CD8-positive, alpha-beta memory T cell (primary cell): Measurements from ENCODE around the gene PIEZO1. TPM values are rescaled to one million over a fixed set of nuclear protein-coding genes. Genes with fewer than 3 reads are reported as not detected.
A peak's percentile ranks its signal among the peaks of the same experiment; 100 is the strongest.

Source experiments
- CTCF ChIA-PET: fragments of 350-600 bp; sonication (Branson Sonifier 250); formaldehyde crosslinking; loops from one replicate; lab custom pipeline; 2021; ENCODE audit warnings: antibody characterized with exemption; lab: Charles Lee
- POLR2A ChIA-PET: fragments of 350-600 bp; sonication (Branson Sonifier 250); formaldehyde crosslinking; loops from one replicate; lab custom pipeline; 2021; ENCODE audit warnings: antibody characterized with exemption; lab: Charles Lee
- DNase-seq, 5 donors: peaks; one replicate each; pipeline versions ENCODE4 v3.0.0 to v3.0.0-alpha.2; 2020 to 2022; ENCODE audit warnings: mixed read lengths in 1 of 5
- H3K27ac ChIP-seq: one replicate; pipeline ENCODE4 v1.7.0; 2013; ENCODE audit warnings: low read depth, mild to moderate bottlenecking, low read length, moderate library complexity
- H3K27me3 ChIP-seq: 2 replicates; pipeline ENCODE4 v1.7.0; 2013; ENCODE audit warnings: low read length, mild to moderate bottlenecking; ENCODE audit not compliant: insufficient read depth, poor library complexity, severe bottlenecking
- H3K36me3 ChIP-seq: 2 replicates; pipeline ENCODE4 v1.7.0; 2013; ENCODE audit warnings: mild to moderate bottlenecking, low read length, moderate library complexity; ENCODE audit not compliant: insufficient read depth
- H3K4me1 ChIP-seq: 2 replicates; pipeline ENCODE4 v1.7.0; 2013; ENCODE audit warnings: mild to moderate bottlenecking, low read length, moderate library complexity; ENCODE audit not compliant: insufficient read depth
- H3K4me3 ChIP-seq: 2 replicates; pipeline ENCODE4 v1.7.0; 2013; ENCODE audit warnings: mild to moderate bottlenecking, low read length
- H3K9me3 ChIP-seq: 2 replicates; pipeline ENCODE4 v1.7.0; 2013; ENCODE audit warnings: mild to moderate bottlenecking, low read length
- H3K27ac Mint-ChIP-seq, 8 donors: one replicate each; pipeline ENCODE4 v1.8.0; 2020 to 2021; ENCODE audit warnings: mixed read lengths in 8 of 8, mild to moderate bottlenecking in 6 of 8, inconsistent platforms in 3 of 8, moderate library complexity in 3 of 8
- H3K27me3 Mint-ChIP-seq, 2 donors: one replicate each; pipeline ENCODE4 v1.8.0; 2020 to 2021; ENCODE audit warnings: mixed read lengths in 2 of 2, mild to moderate bottlenecking in 1 of 2, moderate library complexity in 1 of 2
- H3K36me3 Mint-ChIP-seq, 3 donors: one replicate each; pipeline ENCODE4 v1.8.0; 2020 to 2021; ENCODE audit warnings: mixed read lengths in 3 of 3, inconsistent platforms in 1 of 3, mild to moderate bottlenecking in 1 of 3
- H3K4me1 Mint-ChIP-seq, 3 donors: one replicate each; pipeline ENCODE4 v1.8.0; 2020 to 2021; ENCODE audit warnings: mixed read lengths in 3 of 3, inconsistent platforms in 1 of 3, mild to moderate bottlenecking in 1 of 3
- H3K4me3 Mint-ChIP-seq, 7 donors: one replicate each; pipeline ENCODE4 v1.8.0; 2020 to 2021; ENCODE audit warnings: mixed read lengths in 7 of 7, mild to moderate bottlenecking in 6 of 7, moderate library complexity in 4 of 7, inconsistent platforms in 2 of 7
- H3K9me3 Mint-ChIP-seq, 5 donors: one replicate each; pipeline ENCODE4 v1.8.0; 2020 to 2022; ENCODE audit warnings: mixed read lengths in 5 of 5, mild to moderate bottlenecking in 3 of 5, moderate library complexity in 2 of 5, inconsistent platforms in 1 of 5
- polyA plus RNA-seq: library from polyadenylated mRNA; unstranded; fragments of 300-500 nt; fragmentation: Illumina TruSeq; gene quantifications from one replicate; pipeline ENCODE4 v1.2.3, GENCODE V29; 2021
- total RNA-seq, 2 experiments: library from RNA; stranded (reverse); gene quantifications; one replicate each; pipeline ENCODE4 v1.2.3, GENCODE V29; 2021

PIEZO1 gene
- total and polyA plus RNA-seq, 3 experiments from 2014 or later, result 58.4 to 230 (median 215) TPM

- peaks cover 0 to 88% (median 5%) of the 10 kb centered on the region in 3 donors for H3K36me3 Mint-ChIP-seq
- no peaks in the 10 kb centered on the region for H3K9me3 ChIP-seq
- H3K27ac ChIP-seq, result no peak overlapping the region
- H3K4me3 Mint-ChIP-seq, result no peak overlapping the region
- no peaks in the 10 kb centered on the region for H3K4me1 ChIP-seq
- no peak overlapping the region for H3K4me3 ChIP-seq
- POLR2A ChIA-PET, result no interaction called here
- peaks cover 39% of the 10 kb centered on the region for H3K36me3 ChIP-seq
- no peaks in the 10 kb centered on the region for H3K27me3 ChIP-seq
- H3K9me3 Mint-ChIP-seq, result no peaks in the 10 kb centered on the region
- peaks cover 0 to 5% of the 10 kb centered on the region in 2 donors for H3K27me3 Mint-ChIP-seq
- no peak for DNase-seq
- H3K4me1 Mint-ChIP-seq, result no peaks in the 10 kb centered on the region
- CTCF ChIA-PET, result interaction anchor here (1.3 to 3.9 kb wide), 2 partner anchors 17 to 156 kb away, joined by 3 to 17 read pairs; no protein-coding TSS in a partner anchor
- peak overlapping the region in 1 of 8 donors; percentile 39 for H3K27ac Mint-ChIP-seq
Observed at GRCh38 chr16:88719933-88720296, 65.1 kb downstream of the PIEZO1 start.

GRCh38 chr16:88719267-88719932, 65.6 kb downstream of the PIEZO1 start:
- H3K36me3 Mint-ChIP-seq, result peaks cover 0 to 85% (median 5%) of the 10 kb centered on the region in 3 donors
- H3K27ac ChIP-seq, result no peak overlapping the region
- no peak for DNase-seq
- no peaks in the 10 kb centered on the region for H3K4me1 ChIP-seq
- no peaks in the 10 kb centered on the region for H3K4me1 Mint-ChIP-seq
- H3K4me3 Mint-ChIP-seq, result no peak overlapping the region
- CTCF ChIA-PET, result interaction anchor here (1.3 to 3.9 kb wide), 2 partner anchors 18 to 155 kb away, joined by 3 to 17 read pairs; no protein-coding TSS in a partner anchor
- POLR2A ChIA-PET, result no interaction called here
- H3K27me3 Mint-ChIP-seq, result peaks cover 0 to 5% of the 10 kb centered on the region in 2 donors
- H3K27ac Mint-ChIP-seq, result no peak overlapping the region
- no peaks in the 10 kb centered on the region for H3K9me3 ChIP-seq
- H3K36me3 ChIP-seq, result peaks cover 39% of the 10 kb centered on the region
- no peaks in the 10 kb centered on the region for H3K27me3 ChIP-seq
- no peak overlapping the region for H3K4me3 ChIP-seq
- no peaks in the 10 kb centered on the region for H3K9me3 Mint-ChIP-seq

- CTCF ChIA-PET, result interaction anchor here (3.9 kb wide), 1 partner anchor 19 kb away, joined by 17 read pairs; no protein-coding TSS in a partner anchor
- Mint-ChIP-seq H3K4me1 (no peaks in the 10 kb centered on the region), H3K27ac (peak overlapping the region in 5 of 8 donors; percentile 29 to 74 (median 50)), H3K4me3 (no peak overlapping the region), H3K36me3 (peaks cover 0 to 82% (median 5%) of the 10 kb centered on the region in 3 donors), H3K9me3 (no peaks in the 10 kb centered on the region), H3K27me3 (peaks cover 0 to 5% of the 10 kb centered on the region in 2 donors)
- DNase-seq, result no peak
- no peak overlapping the region for H3K27ac ChIP-seq
- no peak overlapping the region for H3K4me3 ChIP-seq
- H3K36me3 ChIP-seq, result peaks cover 39% of the 10 kb centered on the region
- no peaks in the 10 kb centered on the region for H3K9me3 ChIP-seq
- no peaks in the 10 kb centered on the region for H3K27me3 ChIP-seq
- H3K4me1 ChIP-seq, result no peaks in the 10 kb centered on the region
- POLR2A ChIA-PET, result no interaction called here
Observed at GRCh38 chr16:88718178-88718577, 66.8 kb downstream of the PIEZO1 start.

GRCh38 chr16:88716601-88717001, 68.4 kb downstream of the PIEZO1 start:
- no peaks in the 10 kb centered on the region for H3K27me3 ChIP-seq
- POLR2A ChIA-PET, result interaction anchor here (1.0 kb wide), 1 partner anchor 9 kb away, joined by 3 read pairs; no protein-coding TSS in a partner anchor
- Mint-ChIP-seq H3K36me3 (peaks cover 0 to 72% (median 5%) of the 10 kb centered on the region in 3 donors), H3K27me3 (peaks cover 0 to 5% of the 10 kb centered on the region in 2 donors), H3K9me3 (no peaks in the 10 kb centered on the region), H3K4me1 (peaks cover 0 to 1% (median 0%) of the 10 kb centered on the region in 3 donors), H3K27ac (peak overlapping the region in 2 of 8 donors; percentile 29 to 57), H3K4me3 (no peak overlapping the region)
- CTCF ChIA-PET, result interaction anchor here (1.9 to 2.4 kb wide), 2 partner anchors 10 to 21 kb away, joined by 6 to 7 read pairs; no protein-coding TSS in a partner anchor
- H3K4me3 ChIP-seq, result no peak overlapping the region
- peaks cover 35% of the 10 kb centered on the region for H3K36me3 ChIP-seq
- DNase-seq, result no peak
- no peaks in the 10 kb centered on the region for H3K4me1 ChIP-seq
- no peaks in the 10 kb centered on the region for H3K9me3 ChIP-seq
- H3K27ac ChIP-seq, result no peak overlapping the region

- ChIA-PET POLR2A (interaction anchor here (1.0 kb wide), 1 partner anchor 9 kb away, joined by 3 read pairs; no protein-coding TSS in a partner anchor), CTCF (interaction anchor here (1.9 to 2.4 kb wide), 2 partner anchors 9 to 21 kb away, joined by 6 to 7 read pairs; no protein-coding TSS in a partner anchor)
- Mint-ChIP-seq H3K36me3 (peaks cover 0 to 68% (median 5%) of the 10 kb centered on the region in 3 donors), H3K9me3 (no peaks in the 10 kb centered on the region), H3K27ac (no peak overlapping the region), H3K4me1 (peaks cover 0 to 1% (median 0%) of the 10 kb centered on the region in 3 donors), H3K4me3 (no peak overlapping the region), H3K27me3 (peaks cover 0 to 5% of the 10 kb centered on the region in 2 donors)
- no peak for DNase-seq
- H3K4me3 ChIP-seq, result no peak overlapping the region
- no peak overlapping the region for H3K27ac ChIP-seq
- H3K27me3 ChIP-seq, result no peaks in the 10 kb centered on the region
- no peaks in the 10 kb centered on the region for H3K9me3 ChIP-seq
- peaks cover 32% of the 10 kb centered on the region for H3K36me3 ChIP-seq
- H3K4me1 ChIP-seq, result no peaks in the 10 kb centered on the region
Observed at GRCh38 chr16:88716201-88716600, 68.8 kb downstream of the PIEZO1 start.

- H3K4me3 Mint-ChIP-seq, result no peak overlapping the region
- Histone ChIP-seq H3K27me3 (no peaks in the 10 kb centered on the region), H3K9me3 (no peaks in the 10 kb centered on the region), H3K4me1 (no peaks in the 10 kb centered on the region), H3K36me3 (peaks cover 27% of the 10 kb centered on the region), H3K4me3 (no peak overlapping the region), H3K27ac (no peak overlapping the region)
- ChIA-PET CTCF (interaction anchor here (0.6 to 2.4 kb wide), 5 partner anchors 8 to 22 kb away, joined by 3 to 7 read pairs (median 6); no protein-coding TSS in a partner anchor), POLR2A (interaction anchor here (1.0 kb wide), 1 partner anchor 8 kb away, joined by 3 read pairs; no protein-coding TSS in a partner anchor)
- H3K9me3 Mint-ChIP-seq, result no peaks in the 10 kb centered on the region
- peaks cover 0 to 5% of the 10 kb centered on the region in 2 donors for H3K27me3 Mint-ChIP-seq
- H3K27ac Mint-ChIP-seq, result no peak overlapping the region
- DNase-seq, result no peak
- H3K4me1 Mint-ChIP-seq, result peaks cover 0 to 5% (median 1%) of the 10 kb centered on the region in 3 donors
- peaks cover 0 to 62% (median 5%) of the 10 kb centered on the region in 3 donors for H3K36me3 Mint-ChIP-seq
Observed at GRCh38 chr16:88715312-88716190, 69.5 kb downstream of the PIEZO1 start.

GRCh38 chr16:88714420-88715302, 70.4 kb downstream of the PIEZO1 start:
- Histone ChIP-seq H3K4me3 (no peak overlapping the region), H3K4me1 (no peaks in the 10 kb centered on the region), H3K27me3 (no peaks in the 10 kb centered on the region), H3K9me3 (no peaks in the 10 kb centered on the region), H3K36me3 (peaks cover 26% of the 10 kb centered on the region), H3K27ac (no peak overlapping the region)
- no peak for DNase-seq
- peaks cover 0 to 6% (median 1%) of the 10 kb centered on the region in 3 donors for H3K4me1 Mint-ChIP-seq
- H3K27ac Mint-ChIP-seq, result no peak overlapping the region
- ChIA-PET POLR2A (interaction anchor here (0.5 to 0.6 kb wide), 2 partner anchors 71 to 132 kb away, joined by 3 to 5 read pairs; no protein-coding TSS in a partner anchor), CTCF (interaction anchor here (0.6 to 1.1 kb wide), 4 partner anchors 9 to 23 kb away, joined by 3 to 6 read pairs (median 3); no protein-coding TSS in a partner anchor)
- H3K27me3 Mint-ChIP-seq, result peaks cover 0 to 3% of the 10 kb centered on the region in 2 donors
- no peaks in the 10 kb centered on the region for H3K9me3 Mint-ChIP-seq
- H3K4me3 Mint-ChIP-seq, result no peak overlapping the region
- H3K36me3 Mint-ChIP-seq, result peaks cover 0 to 55% (median 5%) of the 10 kb centered on the region in 3 donors
